A549 (cell line): ENCODE measurements around the gene BRINP1. TPM values are rescaled to one million over a fixed set of nuclear protein-coding genes. Genes with fewer than 3 reads are reported as not detected.

Source experiments
- ATAC-seq, 2 experiments: fragments of 200-7000 bp in 1 of 2; fragments of >200 bp in 1 of 2; cut with Nextera tagmentation in 1 of 2; cut with Tn5 transposase in 1 of 2; 3 replicates each; pipeline versions ENCODE4 v1.8.0 to v1.9.1; 2018 to 2020; ENCODE audit warnings: mild to moderate bottlenecking in 1 of 2, moderate library complexity in 1 of 2
- CTCF ChIA-PET: fragments of 300-600 bp; sonication (Branson Sonifier 250); formaldehyde crosslinking; extraction: SDS; loops from one replicate; lab custom pipeline; 2021; ENCODE audit warnings: antibody characterized with exemption, inconsistent platforms; lab: Yijun Ruan, JAX
- POLR2A ChIA-PET: fragments of 350-600 bp; formaldehyde crosslinking; extraction: SDS; loops from one replicate; lab custom pipeline; 2021; ENCODE audit warnings: antibody characterized with exemption, inconsistent platforms; lab: Yijun Ruan, JAX
- DNase-seq, 2 experiments: peaks; one replicate each; pipeline versions ENCODE4 v3.0.0 to v3.0.0-alpha.2; 2011 to 2016; ENCODE audit warnings: low read depth in 1 of 2, low spot score in 1 of 2
- FAIRE-seq: peaks from 2 replicates; lab custom pipeline; 2011; peaks lifted over from hg19 to GRCh38; lab: Jason Lieb, UNC
- H3K27ac ChIP-seq, 2 experiments: fragments of >200 bp; sonication (Bioruptor Twin); formaldehyde crosslinking; 3 replicates each; pipeline ENCODE4 v1.5.1; 2016 to 2017
- H3K4me1 ChIP-seq: fragments of >200 bp; sonication (Bioruptor Twin); formaldehyde crosslinking; 3 replicates; pipeline ENCODE4 v1.6.1; 2016
- H3K4me2 ChIP-seq: fragments of >200 bp; sonication (Bioruptor Twin); formaldehyde crosslinking; 3 replicates; pipeline ENCODE4 v1.6.1; 2016
- H3K4me3 ChIP-seq: fragments of >200 bp; sonication (Bioruptor Twin); formaldehyde crosslinking; 3 replicates; pipeline ENCODE4 v1.5.1; 2016
- H3K9me3 ChIP-seq: fragments of >200 bp; sonication (Bioruptor Twin); formaldehyde crosslinking; 3 replicates; pipeline ENCODE4 v1.6.1; 2016
- BHLHE40 ChIP-seq: IDR thresholded peaks from 2 replicates; pipeline ENCODE4 v1.6.1; 2012; ENCODE audit warnings: low read depth, low read length, inconsistent platforms
- EHMT2 ChIP-seq: fragments of 200-600 bp; sonication (generic); IDR thresholded peaks from 2 replicates; pipeline ENCODE4 v1.6.1; 2016; ENCODE audit warnings: antibody characterized with exemption, low read depth, mild to moderate bottlenecking, moderate library complexity
- ELK1 ChIP-seq: fragments of 150-350 bp; IDR thresholded peaks from 2 replicates; pipeline ENCODE4 v1.6.1; 2014; ENCODE audit warnings: low read depth, mild to moderate bottlenecking, low read length
- EP300 ChIP-seq, 2 experiments: fragments of >200 bp; sonication (Bioruptor Twin); formaldehyde crosslinking; IDR thresholded peaks; 2 replicates in 1 of 2; 3 replicates in 1 of 2; pipeline ENCODE4 v1.6.1; 2016 to 2017
- ESRRA ChIP-seq: fragments of 150-350 bp; IDR thresholded peaks from 2 replicates; pipeline ENCODE4 v1.6.1; 2014; ENCODE audit warnings: mild to moderate bottlenecking, low read length, borderline replicate concordance
- FOXS1 ChIP-seq: fragments of 250-450 bp; sonication (Bioruptor Pico); IDR thresholded peaks from 2 replicates; pipeline ENCODE4 v1.5.0; 2020; ENCODE audit warnings: mild to moderate bottlenecking, moderate library complexity
- GATA3 ChIP-seq: IDR thresholded peaks from 2 replicates; pipeline ENCODE4 v1.6.1; 2012; ENCODE audit warnings: borderline replicate concordance
- HDAC2 ChIP-seq: fragments of 200-600 bp; sonication (generic); IDR thresholded peaks from 2 replicates; pipeline ENCODE4 v1.6.1; 2016
- HEYL ChIP-seq: fragments of 250-450 bp; sonication (Bioruptor Pico); IDR thresholded peaks from 2 replicates; pipeline ENCODE4 v1.8.0; 2021; ENCODE audit warnings: mild to moderate bottlenecking, moderate library complexity
- HMGXB4 ChIP-seq: fragments of 250-450 bp; sonication (Bioruptor Pico); IDR thresholded peaks from 2 replicates; pipeline ENCODE4 v1.5.0; 2021; ENCODE audit warnings: mild to moderate bottlenecking, moderate library complexity, borderline replicate concordance
- HOXA7 ChIP-seq: fragments of 250-450 bp; sonication (Bioruptor Pico); IDR thresholded peaks from 2 replicates; pipeline ENCODE4 v1.5.0; 2020; ENCODE audit warnings: mild to moderate bottlenecking, moderate library complexity
- HOXB13 ChIP-seq: fragments of 250-450 bp; sonication (Bioruptor Pico); IDR thresholded peaks from 2 replicates; pipeline ENCODE4 v1.5.0; 2020; ENCODE audit warnings: low read depth, mild to moderate bottlenecking, moderate library complexity
- HOXB5 ChIP-seq: fragments of 250-450 bp; sonication (Bioruptor Pico); IDR thresholded peaks from 2 replicates; pipeline ENCODE4 v1.5.0; 2020; ENCODE audit warnings: mild to moderate bottlenecking, moderate library complexity
- JUN ChIP-seq, 2 experiments: fragments of >200 bp; sonication (Bioruptor Twin); formaldehyde crosslinking; IDR thresholded peaks; 2 replicates in 1 of 2; 3 replicates in 1 of 2; pipeline ENCODE4 v1.6.1; 2016 to 2017
- KDM1A ChIP-seq: fragments of 200-600 bp; sonication (generic); IDR thresholded peaks from 2 replicates; pipeline ENCODE4 v1.6.1; 2016; ENCODE audit warnings: low read depth, mild to moderate bottlenecking
- KDM5A ChIP-seq: fragments of 200-600 bp; sonication (generic); IDR thresholded peaks from 2 replicates; pipeline ENCODE4 v1.6.1; 2016; ENCODE audit warnings: antibody characterized with exemption, mild to moderate bottlenecking
- MAFK ChIP-seq: fragments of 450-650 bp; IDR thresholded peaks from 2 replicates; pipeline ENCODE4 v1.6.1; 2014; ENCODE audit not compliant: partially characterized antibody
- RAD21 ChIP-seq, 2 experiments: fragments of >200 bp in 1 of 2; sonication (Bioruptor Twin) in 1 of 2; formaldehyde crosslinking in 1 of 2; IDR thresholded peaks in 1 of 2; conservative IDR thresholded peaks in 1 of 2; 2 replicates in 1 of 2; 3 replicates in 1 of 2; pipeline ENCODE4 v1.6.1; 2012 to 2018; ENCODE audit warnings: inconsistent platforms in 1 of 2
- RFX5 ChIP-seq: fragments of 450-650 bp; IDR thresholded peaks from 2 replicates; pipeline ENCODE4 v1.7.1; 2014; ENCODE audit warnings: antibody characterized with exemption, mild to moderate bottlenecking, moderate library complexity
- TFCP2L1 ChIP-seq: fragments of 250-450 bp; sonication (Bioruptor Pico); IDR thresholded peaks from 2 replicates; pipeline ENCODE4 v1.5.0; 2021; ENCODE audit warnings: mild to moderate bottlenecking
- USF2 ChIP-seq: fragments of 450-650 bp; IDR thresholded peaks from 2 replicates; pipeline ENCODE4 v1.6.1; 2014; ENCODE audit warnings: antibody characterized with exemption
- ZC3H11A ChIP-seq: fragments of 450-650 bp; IDR thresholded peaks from 2 replicates; pipeline ENCODE4 v1.6.1; 2014; ENCODE audit warnings: antibody characterized with exemption, mild to moderate bottlenecking
- WGBS: methylation state at CpG from one replicate; pipeline ENCODE4 v1.1.6; 2017; ENCODE audit errors: missing lambda C conversion rate; 5-methylcytosine and 5-hydroxymethylcytosine counted together
- polyA plus RNA-seq, 4 experiments: library from polyadenylated mRNA; depleted of rRNA in 3 of 4; stranded (reverse); fragments of >200 nt; fragmentation: RNase III in 1 of 4; extraction: RNeasy Plus Mini Kit Qiagen cat#74134 plus additional on column Dnase treatment in 1 of 4; gene quantifications; 2 replicates in 3 of 4; 3 replicates in 1 of 4; pipeline ENCODE4 v1.2.3, GENCODE V29; 2011 to 2017
- TF ChIP-seq, protein P1 (sequence below): fragments of >200 bp; sonication (Bioruptor Twin); formaldehyde crosslinking; IDR thresholded peaks from 2 replicates; pipeline ENCODE4 v1.6.1; 2016

BRINP1 gene
- polyA plus RNA-seq, 2 of the 4 experiments (the other 2 are of a cell fraction): 0.13 to 0.17 TPM

- ATAC-seq (no peak), DNase-seq (no peak), FAIRE-seq (no peak)
- no peaks in the 10 kb centered on the region for H3K4me1 ChIP-seq
- no peaks in the 10 kb centered on the region for H3K9me3 ChIP-seq
- H3K27ac ChIP-seq: no peak overlapping the region
- no peak overlapping the region for H3K4me3 ChIP-seq
- H3K4me2 ChIP-seq: no peak overlapping the region
- whole genome bisulfite sequencing: 6% methylated on average over 4 of the region's 4 CpGs
- ChIA-PET CTCF (no interaction called here), POLR2A (no interaction called here)
- TF ChIP-seq BHLHE40: no peak
- no peak for TF ChIP-seq RAD21 (conservative IDR thresholded peaks at IDR 0.05 in 1 of 2, IDR thresholded peaks at IDR 0.05 in 1 of 2)
- TF ChIP-seq EHMT2: no peak
- no peak for TF ChIP-seq KDM5A
- no peak for TF ChIP-seq RFX5
- TF ChIP-seq MAFK: no peak
- no peak for TF ChIP-seq USF2
- TF ChIP-seq FOXS1: no peak
These were observed 35.6 kb downstream of the BRINP1 start for GRCh38 chr9:119333507-119334229.

- POLR2A ChIA-PET: no interaction called here
- H3K4me2 ChIP-seq: no peak overlapping the region
- FAIRE-seq: no peak
- H3K4me3 ChIP-seq: no peak overlapping the region
- ATAC-seq: no peak
- WGBS: 10% methylated on average over 2 of the region's 2 CpGs
- DNase-seq: no peak
- H3K9me3 ChIP-seq: no peaks in the 10 kb centered on the region
- no peak overlapping the region for H3K27ac ChIP-seq
- TF ChIP-seq HOXB5 (CRISPR knock-in tag) (no peak), HMGXB4 (CRISPR knock-in tag) (no peak), GATA3 (no peak), ZC3H11A (no peak), HEYL (CRISPR knock-in tag) (no peak), TFCP2L1 (CRISPR knock-in tag) (no peak), ELK1 (no peak), HOXB13 (CRISPR knock-in tag) (no peak), MAFK (no peak), HDAC2 (no peak), HOXA7 (CRISPR knock-in tag) (no peak), JUN (IDR thresholded peaks at IDR 0.05) (no peak)
- TF ChIP-seq, all 56 proteins: peak for 0
- CTCF ChIA-PET: no interaction called here
- H3K4me1 ChIP-seq: no peaks in the 10 kb centered on the region
These were observed 36.7 kb downstream of the BRINP1 start for GRCh38 chr9:119332522-119332921.

- DNase-seq (no peak), ATAC-seq (no peak), FAIRE-seq (no peak)
- Histone ChIP-seq H3K4me2 (no peak overlapping the region), H3K4me1 (no peaks in the 10 kb centered on the region), H3K27ac (no peak overlapping the region), H3K4me3 (no peak overlapping the region), H3K9me3 (no peaks in the 10 kb centered on the region; the same call in 2 of the 3 replicates)
- WGBS: 5% methylated on average over 6 of the region's 7 CpGs
- ChIA-PET CTCF (no interaction called here), POLR2A (no interaction called here)
- TF ChIP-seq ESRRA (no peak), HOXB13 (CRISPR knock-in tag) (no peak), KDM1A (no peak), EP300 (IDR thresholded peaks at IDR 0.05) (no peak), EHMT2 (no peak), BHLHE40 (no peak)
- TF ChIP-seq, protein P1, sequence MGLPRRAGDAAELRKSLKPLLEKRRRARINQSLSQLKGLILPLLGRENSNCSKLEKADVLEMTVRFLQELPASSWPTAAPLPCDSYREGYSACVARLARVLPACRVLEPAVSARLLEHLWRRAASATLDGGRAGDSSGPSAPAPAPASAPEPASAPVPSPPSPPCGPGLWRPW: no peak
These were observed 47.1 kb downstream of the BRINP1 start for GRCh38 chr9:119322184-119322583.
